Keratinocyte (primary cell): ENCODE results near the gene PTCHD1. TPM values are rescaled to one million over a fixed set of nuclear protein-coding genes. Genes with fewer than 3 reads are reported as not detected.
A peak's percentile ranks its signal among the peaks of the same experiment; 100 is the strongest.

Source experiments
- DNase-seq: peaks from one replicate; pipeline ENCODE4 v3.0.0-alpha.2; 2011; ENCODE audit warnings: low read depth, missing footprints, low spot score
- FAIRE-seq: peaks from 2 replicates; lab custom pipeline; 2011; peaks lifted over from hg19 to GRCh38; lab: Jason Lieb, UNC
- H2AFZ ChIP-seq: 2 replicates; pipeline ENCODE4 v1.6.0; 2012; ENCODE audit warnings: low read length, control low read depth, inconsistent platforms; ENCODE audit not compliant: control insufficient read depth
- H3K27ac ChIP-seq: 2 replicates; pipeline ENCODE4 v1.5.1; 2011; ENCODE audit warnings: low read length; ENCODE audit not compliant: control insufficient read depth, insufficient read depth
- H3K27me3 ChIP-seq: 3 replicates; pipeline ENCODE4 v1.6.0; 2011; ENCODE audit warnings: low read length; ENCODE audit not compliant: control insufficient read depth, insufficient read depth; ENCODE audit errors: extremely low read depth
- H3K36me3 ChIP-seq, 2 experiments: 2 replicates in 1 of 2; 3 replicates in 1 of 2; pipeline ENCODE4 v1.5.1; 2011; ENCODE audit warnings: low read length in 2 of 2, mild to moderate bottlenecking in 1 of 2; ENCODE audit not compliant: control insufficient read depth in 2 of 2, insufficient read depth in 2 of 2; ENCODE audit errors: extremely low read depth in 1 of 2
- H3K4me1 ChIP-seq: 3 replicates; pipeline ENCODE4 v1.5.1; 2011; ENCODE audit warnings: low read length; ENCODE audit not compliant: control insufficient read depth, insufficient read depth; ENCODE audit errors: extremely low read depth
- H3K4me2 ChIP-seq: 3 replicates; pipeline ENCODE4 v1.6.0; 2011; ENCODE audit warnings: low read depth, low read length; ENCODE audit not compliant: control insufficient read depth, insufficient read depth; ENCODE audit errors: extremely low read depth
- H3K4me3 ChIP-seq, 3 experiments: fragments of 200-600 bp in 1 of 3; sonication (generic) in 1 of 3; 2 replicates in 2 of 3; 3 replicates in 1 of 3; pipeline ENCODE4 v1.5.1; 2011 to 2016; ENCODE audit warnings: low read length in 3 of 3, mild to moderate bottlenecking in 3 of 3, control low read depth in 2 of 3, inconsistent platforms in 1 of 3, low read depth in 1 of 3, mixed read lengths in 1 of 3, mixed run types in 1 of 3, moderate library complexity in 1 of 3; ENCODE audit not compliant: control insufficient read depth in 2 of 3, insufficient read depth in 2 of 3; ENCODE audit errors: extremely low read depth in 1 of 3
- H3K79me2 ChIP-seq: 2 replicates; pipeline ENCODE4 v1.6.0; 2012; ENCODE audit warnings: low read length; ENCODE audit not compliant: control insufficient read depth, insufficient read depth
- H3K9ac ChIP-seq: 3 replicates; pipeline ENCODE4 v1.6.0; 2011; ENCODE audit warnings: low read length; ENCODE audit not compliant: control insufficient read depth, insufficient read depth; ENCODE audit errors: extremely low read depth
- H3K9me1 ChIP-seq: 3 replicates; pipeline ENCODE4 v1.6.0; 2011; ENCODE audit warnings: low read length; ENCODE audit not compliant: control insufficient read depth, insufficient read depth; ENCODE audit errors: extremely low read depth
- H3K9me3 ChIP-seq: 2 replicates; pipeline ENCODE4 v1.5.1; 2012; ENCODE audit warnings: low read depth, low read length; ENCODE audit not compliant: control insufficient read depth
- H4K20me1 ChIP-seq: 3 replicates; pipeline ENCODE4 v1.6.0; 2011; ENCODE audit warnings: low read length; ENCODE audit not compliant: control insufficient read depth, insufficient read depth; ENCODE audit errors: extremely low read depth
- EZH2 ChIP-seq: IDR thresholded peaks from one replicate; pipeline ENCODE4 v1.6.1; 2012; ENCODE audit warnings: inconsistent platforms, mild to moderate bottlenecking, low read length, moderate library complexity
- dilution Hi-C: fragments of 300-500 bp; cut with MboI; formaldehyde crosslinking; loops from one replicate; pipeline ENCODE4 v1.7.0; 2020; ENCODE audit warnings: low sequenced_read_pairs; ENCODE audit not compliant: extremely low pct_ligation_motif_present
- polyA plus RNA-seq, 5 experiments: library from polyadenylated mRNA; depleted of rRNA in 3 of 5; stranded (reverse) in 3 of 5; stranded (forward) in 1 of 5; unstranded in 1 of 5; fragments of >200 nt; gene quantifications; 1 replicate in 1 of 5; 2 replicates in 3 of 5; 3 replicates in 1 of 5; pipeline versions ENCODE4 v1.2.1 to v1.2.3, GENCODE V29; 2011 to 2012; ENCODE audit warnings: missing spikeins in 2 of 5, low read depth in 1 of 5, low replicate concordance in 1 of 5
- TF ChIP-seq, protein P1 (sequence below), 3 experiments: IDR thresholded peaks in 1 of 3; conservative IDR thresholded peaks in 1 of 3; optimal IDR thresholded peaks in 1 of 3; 2 replicates in 2 of 3; 3 replicates in 1 of 3; pipeline versions ENCODE3 to v1.5.1; 2011; ENCODE audit warnings: low read length in 3 of 3, mild to moderate bottlenecking in 3 of 3, moderate library complexity in 2 of 3, control low read depth in 1 of 3, inconsistent platforms in 1 of 3; ENCODE audit not compliant: insufficient read depth in 2 of 3; ENCODE audit errors: extremely low read depth in 1 of 3

PTCHD1 gene
- polyA plus RNA-seq, 1 donor (not counting 4 experiments of a cell fraction or from before 2014, with no cell fraction given): not detected

DNA sequence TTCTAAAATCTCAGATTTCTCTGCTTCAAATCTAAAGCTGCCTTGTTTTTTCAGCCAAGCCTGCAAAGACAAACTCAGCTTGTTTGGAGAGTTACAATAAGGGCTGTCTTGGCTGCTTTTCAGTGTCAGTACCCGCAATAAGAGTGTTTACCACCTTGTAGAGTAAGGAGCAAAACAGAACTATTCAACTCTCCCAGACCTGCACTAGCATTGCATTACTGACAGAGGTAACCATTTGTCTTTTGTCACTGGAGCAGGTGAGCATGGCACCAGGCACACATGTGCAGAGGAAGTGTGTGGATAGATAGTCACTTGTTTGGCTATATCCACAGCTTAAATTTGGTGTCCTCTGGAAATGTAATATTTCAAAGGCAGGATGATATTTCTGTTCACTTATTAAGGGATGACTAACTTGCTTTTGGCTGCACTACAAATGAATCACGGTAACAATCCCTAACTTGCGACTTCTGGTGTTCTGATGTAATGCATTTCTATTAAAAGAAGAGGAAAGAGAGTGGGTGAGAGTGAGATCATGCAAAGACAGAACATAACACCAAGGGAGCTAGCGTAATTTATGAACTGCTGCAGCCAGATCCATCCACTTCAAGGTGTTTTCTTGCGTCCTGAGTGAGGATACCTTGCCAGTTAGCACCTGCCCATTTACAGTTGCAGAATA, 38.6 kb downstream of the PTCHD1 start:
- Histone ChIP-seq H3K36me3 (no peaks in the 10 kb centered on the region), H3K4me3 (no peak overlapping the region), H3K9ac (no peak overlapping the region), H2AFZ (no peak overlapping the region), H3K27ac (no peak overlapping the region), H3K79me2 (no peaks in the 10 kb centered on the region), H3K27me3 (no peaks in the 10 kb centered on the region), H3K4me2 (peak overlapping the region; percentile 13), H3K9me3 (no peaks in the 10 kb centered on the region), H4K20me1 (no peaks in the 10 kb centered on the region), H3K9me1 (no peaks in the 10 kb centered on the region), H3K4me1 (peaks cover 13% of the 10 kb centered on the region)
- DNase-seq: peak; percentile 17
- TF ChIP-seq, protein P1, sequence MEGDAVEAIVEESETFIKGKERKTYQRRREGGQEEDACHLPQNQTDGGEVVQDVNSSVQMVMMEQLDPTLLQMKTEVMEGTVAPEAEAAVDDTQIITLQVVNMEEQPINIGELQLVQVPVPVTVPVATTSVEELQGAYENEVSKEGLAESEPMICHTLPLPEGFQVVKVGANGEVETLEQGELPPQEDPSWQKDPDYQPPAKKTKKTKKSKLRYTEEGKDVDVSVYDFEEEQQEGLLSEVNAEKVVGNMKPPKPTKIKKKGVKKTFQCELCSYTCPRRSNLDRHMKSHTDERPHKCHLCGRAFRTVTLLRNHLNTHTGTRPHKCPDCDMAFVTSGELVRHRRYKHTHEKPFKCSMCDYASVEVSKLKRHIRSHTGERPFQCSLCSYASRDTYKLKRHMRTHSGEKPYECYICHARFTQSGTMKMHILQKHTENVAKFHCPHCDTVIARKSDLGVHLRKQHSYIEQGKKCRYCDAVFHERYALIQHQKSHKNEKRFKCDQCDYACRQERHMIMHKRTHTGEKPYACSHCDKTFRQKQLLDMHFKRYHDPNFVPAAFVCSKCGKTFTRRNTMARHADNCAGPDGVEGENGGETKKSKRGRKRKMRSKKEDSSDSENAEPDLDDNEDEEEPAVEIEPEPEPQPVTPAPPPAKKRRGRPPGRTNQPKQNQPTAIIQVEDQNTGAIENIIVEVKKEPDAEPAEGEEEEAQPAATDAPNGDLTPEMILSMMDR (optimal IDR thresholded peaks at IDR 0.05 in 1 of 3, IDR thresholded peaks at IDR 0.05 in 1 of 3, conservative IDR thresholded peaks at IDR 0.05 in 1 of 3; ENCODE audit: extremely low read depth in 1 of 3, insufficient read depth in 2 of 3, low read length in 3 of 3): no peak
- TF ChIP-seq EZH2: no peak
- peak; percentile 86 for FAIRE-seq
- dilution Hi-C loops: no loop called here

DNA sequence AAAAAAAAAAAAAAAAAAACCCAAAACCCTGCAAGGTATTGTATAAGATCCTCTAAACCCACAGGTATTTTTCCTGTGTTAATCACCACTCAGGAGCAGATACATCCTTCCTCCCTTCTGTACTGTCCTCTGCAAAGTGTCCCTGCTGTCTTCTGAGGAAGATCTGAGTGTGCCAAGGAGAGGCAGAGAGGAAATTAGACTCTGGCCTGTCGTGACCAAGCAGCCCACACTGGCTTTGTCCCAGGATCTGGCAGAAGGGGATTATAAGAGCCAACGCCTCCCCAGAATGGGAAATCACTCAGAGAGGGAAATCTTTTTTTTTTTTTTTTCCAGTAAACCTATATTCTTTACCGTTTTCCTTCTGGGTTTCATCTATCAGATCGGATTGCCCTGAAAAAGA, 39.6 kb downstream of the PTCHD1 start:
- Histone ChIP-seq H3K4me3 (no peak overlapping the region), H4K20me1 (no peaks in the 10 kb centered on the region), H3K79me2 (no peaks in the 10 kb centered on the region), H3K9me3 (no peaks in the 10 kb centered on the region), H3K4me2 (no peak overlapping the region), H3K27ac (no peak overlapping the region), H3K36me3 (no peaks in the 10 kb centered on the region), H2AFZ (no peak overlapping the region), H3K27me3 (no peaks in the 10 kb centered on the region), H3K9ac (no peak overlapping the region), H3K4me1 (peaks cover 13% of the 10 kb centered on the region), H3K9me1 (no peaks in the 10 kb centered on the region)
- TF ChIP-seq, protein P1 (optimal IDR thresholded peaks at IDR 0.05 in 1 of 3, IDR thresholded peaks at IDR 0.05 in 1 of 3, conservative IDR thresholded peaks at IDR 0.05 in 1 of 3; ENCODE audit: extremely low read depth in 1 of 3, insufficient read depth in 2 of 3, low read length in 3 of 3): no peak
- no peak for TF ChIP-seq EZH2
- no peak for FAIRE-seq
- no peak for DNase-seq
- dilution Hi-C loops: no loop called here
